Measurements from ENCODE around the gene NRAP.

GRCh38 chr10:113569576-113569975 is 94.3 kb downstream of the NRAP start:
- no peak for TF ChIP-seq CTCF (IDR thresholded peaks at IDR 0.05)
- no peak for TF ChIP-seq POLR2A (IDR thresholded peaks at IDR 0.05)
- no peak for TF ChIP-seq POLR2AphosphoS5 (IDR thresholded peaks at IDR 0.05)
